Skeletal muscle cell (primary cell): ENCODE measurements around the gene SPINDOC.
"Not testable (repeated sequence)": the region's sequence is repeated elsewhere in the genome, so short reads cannot be mapped to it uniquely, and the experiment has no call there.

Experiments used
- DNase-seq: peaks from one replicate; pipeline ENCODE4 v3.0.0-alpha.2; 2010; ENCODE audit warnings: low read depth
- H3K4me3 ChIP-seq: 2 replicates; pipeline ENCODE4 v1.5.1; 2011; ENCODE audit warnings: low read depth, mild to moderate bottlenecking, control low read depth, low read length, moderate library complexity

SPINDOC gene

GRCh38 chr11:63845911-63846310 lies 32.7 kb downstream of the SPINDOC start:
- no peak for DNase-seq
- H3K4me3 ChIP-seq = no peak overlapping the region

GRCh38 chr11:63846897-63847296 lies 33.6 kb downstream of the SPINDOC start:
- no peak overlapping the region for H3K4me3 ChIP-seq
- DNase-seq = no peak

GRCh38 chr11:63847363-63847762 lies 34.1 kb downstream of the SPINDOC start:
- H3K4me3 ChIP-seq = no peak overlapping the region
- DNase-seq = no peak

- DNase-seq = no peak
- H3K4me3 ChIP-seq = no peak overlapping the region
These were observed 36.4 kb downstream of the SPINDOC start for GRCh38 chr11:63849691-63850090.

GRCh38 chr11:63850920-63851319 lies 37.7 kb downstream of the SPINDOC start:
- H3K4me3 ChIP-seq = no peak overlapping the region
- DNase-seq = no peak

- no peak overlapping the region for H3K4me3 ChIP-seq
These were observed 38.1 kb downstream of the SPINDOC start for GRCh38 chr11:63851364-63851763.

GRCh38 chr11:63853476-63853875 lies 40.2 kb downstream of the SPINDOC start:
- H3K4me3 ChIP-seq = no peak overlapping the region
- no peak for DNase-seq

More at GRCh38 chr11:63851364-63851763, 38.1 kb downstream of the SPINDOC start:
- DNase-seq = no peak

GRCh38 chr11:63854696-63855095 lies 41.4 kb downstream of the SPINDOC start:
- DNase-seq = no peak
- no peak overlapping the region for H3K4me3 ChIP-seq

- no peak overlapping the region for H3K4me3 ChIP-seq
- DNase-seq = no peak
These were observed 42.7 kb downstream of the SPINDOC start for GRCh38 chr11:63855975-63856374.

GRCh38 chr11:63858628-63859550 lies 45.6 kb downstream of the SPINDOC start:
- DNase-seq = peak; percentile 64
- H3K4me3 ChIP-seq = no peak overlapping the region

- no peak for DNase-seq
- no peak overlapping the region for H3K4me3 ChIP-seq
These were observed 49.7 kb downstream of the SPINDOC start for GRCh38 chr11:63862923-63863322.

GRCh38 chr11:63863620-63864019 lies 50.4 kb downstream of the SPINDOC start:
- DNase-seq, H3K4me3 ChIP-seq: not testable (repeated sequence)

- DNase-seq = no peak
- H3K4me3 ChIP-seq = no peak overlapping the region
These were observed 53.0 kb downstream of the SPINDOC start for GRCh38 chr11:63866211-63866610.

- no peak overlapping the region for H3K4me3 ChIP-seq
- DNase-seq = no peak
These were observed 54.3 kb downstream of the SPINDOC start for GRCh38 chr11:63867511-63867910.

- H3K4me3 ChIP-seq = no peak overlapping the region
- DNase-seq = no peak
These were observed 55.3 kb downstream of the SPINDOC start for GRCh38 chr11:63868399-63869064.

- DNase-seq = no peak
- H3K4me3 ChIP-seq = no peak overlapping the region
These were observed 55.9 kb downstream of the SPINDOC start for GRCh38 chr11:63869171-63869591.

- no peak overlapping the region for H3K4me3 ChIP-seq
- DNase-seq = no peak
These were observed 56.4 kb downstream of the SPINDOC start for GRCh38 chr11:63869683-63870082.

GRCh38 chr11:63870351-63871140 lies 57.3 kb downstream of the SPINDOC start:
- no peak overlapping the region for H3K4me3 ChIP-seq

GRCh38 chr11:63871962-63872799 lies 58.9 kb downstream of the SPINDOC start:
- no peak overlapping the region for H3K4me3 ChIP-seq
- peak; percentile 63 for DNase-seq

More at GRCh38 chr11:63870351-63871140, 57.3 kb downstream of the SPINDOC start:
- no peak for DNase-seq
